HEK293 (cell line): ENCODE measurements around the gene OXNAD1.

ENCODE experiments used
- CTCF ChIA-PET: fragments of 350-600 bp; formaldehyde crosslinking; extraction: SDS; loops from one replicate; lab custom pipeline; 2021; ENCODE audit warnings: antibody characterized with exemption; lab: Yijun Ruan, JAX
- POLR2A ChIA-PET: fragments of 300-600 bp; formaldehyde crosslinking; extraction: SDS; loops from one replicate; lab custom pipeline; 2020; ENCODE audit warnings: antibody characterized with exemption, inconsistent platforms; lab: Yijun Ruan, JAX
- H3K27ac ChIP-seq: fragments of 200-500 bp; sonication (Bioruptor generic); 2 replicates; pipeline ENCODE4 v1.5.1; 2014; ENCODE audit warnings: low read depth, low read length, control low read depth, inconsistent platforms; ENCODE audit errors: extremely low read depth
- H3K36me3 ChIP-seq, 2 experiments: fragments of 200-500 bp in 1 of 2; sonication (Bioruptor generic) in 1 of 2; 1 replicate in 1 of 2; 2 replicates in 1 of 2; pipeline ENCODE4 v1.5.1; 2014 to 2017; ENCODE audit warnings: inconsistent platforms in 2 of 2, low read length in 2 of 2; ENCODE audit not compliant: control insufficient read depth in 2 of 2, insufficient read depth in 1 of 2
- H3K4me1 ChIP-seq: fragments of 200-500 bp; sonication (Bioruptor generic); 2 replicates; pipeline ENCODE4 v1.5.1; 2014; ENCODE audit warnings: mild to moderate bottlenecking, low read length, inconsistent platforms; ENCODE audit not compliant: control insufficient read depth, insufficient read depth
- H3K4me3 ChIP-seq: 2 replicates; pipeline ENCODE4 v1.5.1; 2011; ENCODE audit warnings: low read depth, mild to moderate bottlenecking, control low read depth, low read length, moderate library complexity
- H3K9me3 ChIP-seq: fragments of 200-500 bp; sonication (Bioruptor generic); 2 replicates; pipeline ENCODE4 v1.5.1; 2014; ENCODE audit warnings: low read depth, low read length, inconsistent platforms; ENCODE audit not compliant: control insufficient read depth, insufficient read depth
- PRDM1 ChIP-seq: fragments of 450-650 bp; formaldehyde crosslinking; IDR thresholded peaks from 2 replicates; pipeline ENCODE4; 2016; ENCODE audit warnings: missing biosample characterization, missing genetic modification characterization
- ZNF248 ChIP-seq: fragments of 450-650 bp; formaldehyde crosslinking; IDR thresholded peaks from 2 replicates; pipeline ENCODE4 v1.5.1; 2017; ENCODE audit warnings: missing biosample characterization, missing genetic modification characterization
- ZNF302 ChIP-seq: fragments of 450-650 bp; formaldehyde crosslinking; IDR thresholded peaks from 2 replicates; pipeline ENCODE4 v1.5.1; 2016; ENCODE audit warnings: missing biosample characterization, missing genetic modification characterization, low read depth
- ZNF311 ChIP-seq: fragments of 450-650 bp; formaldehyde crosslinking; IDR thresholded peaks from 2 replicates; pipeline ENCODE4 v1.5.1; 2017; ENCODE audit warnings: missing biosample characterization, missing genetic modification characterization, borderline replicate concordance
- ZNF362 ChIP-seq: fragments of 450-650 bp; formaldehyde crosslinking; IDR thresholded peaks from 2 replicates; pipeline ENCODE4 v1.5.1; 2016; ENCODE audit warnings: missing biosample characterization, missing genetic modification characterization
- ZNF571 ChIP-seq: fragments of 450-650 bp; formaldehyde crosslinking; IDR thresholded peaks from 2 replicates; pipeline ENCODE4 v1.5.0; 2017; ENCODE audit warnings: missing biosample characterization, missing genetic modification characterization
- ZNF664 ChIP-seq: fragments of 450-650 bp; formaldehyde crosslinking; IDR thresholded peaks from 2 replicates; pipeline ENCODE4 v1.5.1; 2016; ENCODE audit warnings: missing biosample characterization, missing genetic modification characterization
- ZNF670 ChIP-seq: fragments of 450-650 bp; formaldehyde crosslinking; IDR thresholded peaks from 2 replicates; pipeline ENCODE4 v1.5.1; 2016; ENCODE audit warnings: missing biosample characterization, missing genetic modification characterization, low read depth
- ZNF707 ChIP-seq: fragments of 450-650 bp; formaldehyde crosslinking; IDR thresholded peaks from 2 replicates; pipeline ENCODE4 v1.5.1; 2016; ENCODE audit warnings: missing biosample characterization, missing genetic modification characterization
- TF ChIP-seq, protein P1 (sequence below): fragments of 450-650 bp; formaldehyde crosslinking; IDR thresholded peaks from 2 replicates; pipeline ENCODE4 v1.5.1; 2016; ENCODE audit warnings: missing biosample characterization, missing genetic modification characterization

OXNAD1 gene

GRCh38 chr3:16279010-16279801, 14.2 kb downstream of the OXNAD1 start:
- Histone ChIP-seq H3K4me1 (no peaks in the 10 kb centered on the region), H3K4me3 (no peak overlapping the region)
- TF ChIP-seq PRDM1 (tag by site-specific recombination), result peak; percentile 61
- TF ChIP-seq, protein P1, sequence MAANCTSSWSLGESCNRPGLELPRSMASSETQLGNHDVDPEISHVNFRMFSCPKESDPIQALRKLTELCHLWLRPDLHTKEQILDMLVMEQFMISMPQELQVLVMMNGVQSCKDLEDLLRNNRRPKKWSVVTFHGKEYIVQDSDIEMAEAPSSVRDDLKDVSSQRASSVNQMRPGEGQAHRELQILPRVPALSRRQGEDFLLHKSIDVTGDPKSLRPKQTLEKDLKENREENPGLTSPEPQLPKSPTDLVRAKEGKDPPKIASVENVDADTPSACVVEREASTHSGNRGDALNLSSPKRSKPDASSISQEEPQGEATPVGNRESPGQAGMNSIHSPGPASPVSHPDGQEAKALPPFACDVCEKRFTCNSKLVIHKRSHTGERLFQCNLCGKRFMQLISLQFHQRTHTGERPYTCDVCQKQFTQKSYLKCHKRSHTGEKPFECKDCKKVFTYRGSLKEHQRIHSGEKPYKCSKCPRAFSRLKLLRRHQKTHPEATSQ, result no peak
- TF ChIP-seq, all 188 proteins: peak for 1
- Histone ChIP-seq H3K9me3 (no peaks in the 10 kb centered on the region), H3K27ac (no peak overlapping the region), H3K36me3 (peaks cover 15 to 49% of the 10 kb centered on the region in 2 experiments)
- POLR2A ChIA-PET, result no interaction called here
- CTCF ChIA-PET, result interaction anchor here (1.0 to 3.0 kb wide), 3 partner anchors 11 to 14 kb away, joined by 3 to 13 read pairs (median 4); partner anchors contain the start of gene OXNAD1

DNA sequence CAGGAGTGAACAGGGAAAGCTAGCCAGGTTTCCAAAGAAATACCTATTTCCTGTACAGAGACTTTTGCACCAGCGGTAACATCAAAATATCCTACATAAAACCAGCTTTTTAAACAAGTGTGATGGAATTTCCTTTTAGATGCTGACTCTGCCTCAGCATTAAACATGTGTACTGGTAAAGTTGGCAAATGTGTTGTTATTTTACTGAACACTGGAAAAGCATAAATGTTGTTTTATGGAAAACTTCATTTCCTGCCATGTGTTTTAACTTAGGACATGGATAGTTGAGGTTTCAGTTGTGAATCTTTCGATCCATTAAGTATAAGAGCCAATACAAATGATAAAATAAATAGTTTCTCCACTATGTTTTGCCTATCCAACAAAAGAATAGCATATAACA, 15.7 kb downstream of the OXNAD1 start:
- TF ChIP-seq ZNF670 (tag by site-specific recombination) (no peak), ZNF311 (tag by site-specific recombination) (no peak), ZNF302 (tag by site-specific recombination) (no peak), ZNF571 (tag by site-specific recombination) (no peak), ZNF362 (no peak)
- H3K9me3 ChIP-seq, result no peaks in the 10 kb centered on the region
- POLR2A ChIA-PET, result no interaction called here
- CTCF ChIA-PET, result interaction anchor here (0.7 to 3.0 kb wide), 2 partner anchors 10 to 1074 kb away, joined by 3 to 13 read pairs; no protein-coding TSS in a partner anchor
- no peak overlapping the region for H3K27ac ChIP-seq
- no peaks in the 10 kb centered on the region for H3K4me1 ChIP-seq
- no peak overlapping the region for H3K4me3 ChIP-seq
- H3K36me3 ChIP-seq, result peaks cover 15 to 47% of the 10 kb centered on the region in 2 experiments

DNA sequence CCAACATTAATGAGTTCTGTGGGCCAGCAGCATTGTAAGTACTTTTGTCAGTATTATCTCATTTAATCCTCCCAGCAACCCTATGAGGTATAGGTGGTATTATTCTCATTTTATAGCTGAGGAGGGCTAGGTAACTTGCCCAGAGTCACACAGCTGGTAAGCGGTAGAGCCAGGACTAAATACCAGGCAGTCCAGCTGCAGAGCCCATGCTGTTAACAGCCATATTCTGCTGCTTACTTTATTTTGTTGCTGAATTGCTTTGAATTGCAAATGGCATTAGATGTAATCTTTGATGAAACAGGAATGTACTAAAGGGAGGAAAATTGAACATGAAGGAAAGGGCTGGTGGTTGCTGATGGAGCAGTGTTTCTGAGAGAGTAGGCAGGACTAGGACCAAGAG, 19.6 kb downstream of the OXNAD1 start:
- Histone ChIP-seq H3K9me3 (no peaks in the 10 kb centered on the region), H3K4me3 (no peak overlapping the region), H3K4me1 (no peaks in the 10 kb centered on the region), H3K27ac (no peak overlapping the region), H3K36me3 (peaks cover 11 to 57% of the 10 kb centered on the region in 2 experiments)
- TF ChIP-seq ZNF664 (tag by site-specific recombination) (peak; percentile 34; the same call in 1 of the 2 replicates), ZNF248 (tag by site-specific recombination) (no peak)
- ChIA-PET POLR2A (no interaction called here), CTCF (no interaction called here)

DNA sequence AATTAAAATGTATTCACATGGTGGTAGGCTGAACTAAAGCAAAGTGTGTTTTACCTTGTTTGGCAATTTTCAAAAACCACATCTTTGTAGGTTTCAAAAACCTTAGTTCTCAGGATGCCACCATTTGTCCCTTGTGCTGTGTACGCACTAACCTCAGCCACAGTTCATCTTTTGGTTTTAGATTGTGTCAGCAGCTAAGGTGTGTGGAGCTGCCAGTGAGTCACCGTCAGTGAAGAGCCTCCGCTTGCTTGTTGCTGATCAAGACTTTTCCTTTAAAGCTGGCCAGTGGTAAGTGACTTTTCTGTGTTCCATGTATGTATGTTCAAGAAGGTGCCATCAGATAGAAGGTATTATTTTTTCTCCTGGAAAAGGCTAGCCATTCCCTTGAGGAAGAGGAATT, 21.1 kb downstream of the OXNAD1 start:
- ChIA-PET CTCF (interaction anchor here (0.6 to 1.5 kb wide), 2 partner anchors 231 to 304 kb away, joined by 3 to 4 read pairs; no protein-coding TSS in a partner anchor), POLR2A (no interaction called here)
- Histone ChIP-seq H3K4me1 (no peaks in the 10 kb centered on the region), H3K27ac (no peak overlapping the region), H3K36me3 (peaks cover 11 to 54% of the 10 kb centered on the region in 2 experiments), H3K9me3 (no peaks in the 10 kb centered on the region), H3K4me3 (no peak overlapping the region)
- no peak for TF ChIP-seq ZNF707 (tag by site-specific recombination)
